Cardiac septum (tissue), 1 donor: ENCODE results near the gene WFDC1. TPM values are rescaled to one million over a fixed set of nuclear protein-coding genes. Genes with fewer than 3 reads are reported as not detected.

Experiments
- DNase-seq: peaks from one replicate; pipeline ENCODE4 v3.0.0-alpha.2; 2020; ENCODE audit warnings: low spot score
- intact Hi-C: fragments of 100-400 bp; cut with DNase I; formaldehyde crosslinking; loops from one replicate; pipeline ENCODE4 v1.14.0; 2022
- long read RNA-seq: library from polyadenylated mRNA; unstranded; transcript quantifications from one replicate; pipeline ENCODE4 v2.0.0, GENCODE V29; 2021
- total RNA-seq: library from RNA; stranded (reverse); fragmentation: NEBNext Ultra II Directional; extraction: Animal tissue kit (Norgen Biotek cat#: 25700); gene quantifications from one replicate; pipeline ENCODE4 v1.2.1, GENCODE V29; 2021
- donor health status: DM: no; HTN: no; CAD: no.

The WFDC1 gene, protein sequence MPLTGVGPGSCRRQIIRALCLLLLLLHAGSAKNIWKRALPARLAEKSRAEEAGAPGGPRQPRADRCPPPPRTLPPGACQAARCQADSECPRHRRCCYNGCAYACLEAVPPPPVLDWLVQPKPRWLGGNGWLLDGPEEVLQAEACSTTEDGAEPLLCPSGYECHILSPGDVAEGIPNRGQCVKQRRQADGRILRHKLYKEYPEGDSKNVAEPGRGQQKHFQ
- total RNA-seq, result 1.0 TPM
- long read RNA-seq, partial matches to known transcripts, result 0 of 2 reads
- long read RNA-seq, other reads (novel, unspliced or antisense), result 0 of 2 reads

DNA sequence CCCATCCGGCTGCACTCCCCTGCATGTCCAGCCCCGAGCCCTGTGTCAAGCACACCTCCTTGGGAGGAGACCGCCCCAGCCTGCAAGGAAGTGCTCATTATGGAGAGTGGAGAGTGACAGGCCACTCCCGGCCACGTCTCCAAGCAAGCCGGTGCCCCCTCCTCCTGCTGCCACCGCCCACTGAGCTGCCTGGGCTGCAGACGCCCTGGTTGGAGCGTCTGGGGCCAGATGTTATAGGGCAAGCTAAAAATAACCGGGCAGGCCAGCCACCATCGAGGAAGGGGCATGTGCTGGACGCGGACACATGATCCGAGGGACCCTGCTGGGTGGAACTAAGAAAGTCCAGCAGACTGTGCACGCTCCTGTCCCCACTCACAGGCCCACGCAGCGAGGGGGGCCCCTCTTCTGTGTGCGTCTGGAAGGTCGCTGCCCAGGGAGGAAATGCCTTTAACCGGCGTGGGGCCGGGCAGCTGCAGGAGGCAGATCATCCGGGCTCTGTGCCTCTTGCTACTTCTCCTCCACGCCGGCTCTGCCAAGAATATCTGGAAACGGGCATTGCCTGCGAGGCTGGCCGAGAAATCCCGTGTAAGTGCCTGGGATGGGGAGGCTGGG is at the start of gene WFDC1:
WFDC1 (plus strand) TSS at position 348 of the 612 bp plus-strand sequence; CDS start at position 442, 94 bp downstream.
- peak; percentile 82 for DNase-seq
- intact Hi-C loops, result no loop called here

DNA sequence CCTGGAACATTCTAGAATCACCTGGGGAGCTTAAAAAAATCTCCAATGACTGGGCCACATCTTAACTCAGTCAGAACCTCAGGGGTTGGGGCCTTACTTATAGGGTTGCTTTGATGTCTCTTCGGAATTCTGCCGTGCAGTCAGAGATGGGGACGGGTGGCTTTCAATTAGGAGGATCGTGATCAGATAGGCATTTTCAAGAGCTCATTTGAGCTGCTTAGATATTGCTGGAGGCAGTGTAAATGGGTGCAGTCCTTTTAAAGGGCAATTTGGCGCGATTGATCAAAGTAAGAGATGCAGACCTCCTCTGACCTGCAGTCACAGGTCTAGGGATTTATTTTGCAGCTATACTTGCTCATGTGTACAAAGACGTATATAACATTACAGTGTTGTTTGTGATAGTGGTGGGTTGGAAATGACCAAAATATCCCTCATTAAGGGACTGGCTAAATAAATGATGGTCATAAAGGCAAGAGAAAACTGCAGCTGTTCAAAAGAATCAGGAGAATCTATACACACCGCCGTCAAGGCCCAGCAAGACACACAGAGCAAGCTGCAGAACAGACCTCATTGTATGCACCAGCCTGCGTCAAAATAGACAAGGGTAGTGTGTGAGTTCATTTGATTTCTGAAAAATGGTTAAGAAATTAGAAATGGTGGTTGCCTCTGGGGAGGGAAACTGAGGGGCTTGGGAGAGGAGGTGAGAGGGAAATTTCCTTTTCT is 48.6 kb upstream of the WFDC1 start:
- intact Hi-C loops, result no loop called here
- DNase-seq, result no peak

DNA sequence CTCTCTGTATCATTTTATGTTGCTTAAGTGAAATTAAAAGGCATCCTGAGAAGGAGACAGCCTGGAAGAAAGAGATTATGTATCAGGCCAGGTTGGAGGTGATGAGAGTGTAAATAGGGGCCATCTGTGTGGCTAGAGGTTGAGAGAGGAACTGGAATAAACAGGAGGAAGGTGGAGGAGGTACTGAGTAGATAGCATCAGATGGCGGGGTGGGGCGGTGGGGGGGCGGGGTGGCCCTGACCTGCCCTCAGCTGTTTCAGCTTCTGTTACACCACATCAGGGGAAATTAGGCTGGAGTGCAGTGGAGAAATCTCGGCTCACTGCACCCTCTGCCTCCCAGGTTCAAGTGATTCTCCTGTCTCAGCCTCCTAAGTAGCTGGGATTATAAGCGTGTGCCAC is 48.0 kb upstream of the WFDC1 start:
- no peak for DNase-seq
- intact Hi-C loops, result no loop called here

DNA sequence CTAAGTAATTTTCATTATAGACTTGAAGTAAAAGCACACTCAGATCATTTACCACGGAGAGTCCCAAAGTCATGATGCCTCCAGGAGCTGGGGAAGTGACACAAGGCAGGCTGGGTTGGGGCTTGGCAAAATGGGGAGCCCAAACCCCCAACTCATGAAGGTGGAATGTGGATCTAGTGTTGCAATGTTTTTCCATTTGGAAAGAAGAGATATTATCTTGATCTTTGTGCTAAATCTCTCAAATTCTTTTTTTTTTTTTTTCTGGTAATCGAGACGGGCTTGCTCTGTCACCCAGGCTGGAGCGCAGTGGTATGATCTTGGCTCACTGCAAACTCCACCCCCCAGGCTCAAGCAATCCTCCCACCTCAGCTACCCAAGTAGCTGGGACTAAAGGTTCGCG is 47.3 kb upstream of the WFDC1 start:
- DNase-seq, result no peak
- intact Hi-C loops, result no loop called here

DNA sequence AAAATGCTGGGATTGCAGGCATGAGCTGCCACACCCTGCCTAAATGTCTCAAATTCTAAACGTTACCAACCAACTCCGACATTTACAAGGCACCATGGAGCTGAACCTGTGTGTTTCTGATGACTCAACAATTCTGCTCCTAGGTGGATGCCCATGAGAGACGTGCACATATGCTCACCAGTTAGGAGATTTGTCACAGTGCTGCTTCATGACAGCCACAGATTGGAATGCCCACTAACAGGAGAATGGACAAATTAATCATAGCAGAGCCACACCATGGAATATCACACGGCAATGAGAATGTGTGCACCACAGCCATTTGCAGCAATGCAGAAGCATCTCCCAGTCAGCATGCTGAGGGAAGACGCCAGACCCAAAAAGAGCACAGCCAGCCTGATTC is 46.8 kb upstream of the WFDC1 start:
- intact Hi-C loops, result no loop called here

DNA sequence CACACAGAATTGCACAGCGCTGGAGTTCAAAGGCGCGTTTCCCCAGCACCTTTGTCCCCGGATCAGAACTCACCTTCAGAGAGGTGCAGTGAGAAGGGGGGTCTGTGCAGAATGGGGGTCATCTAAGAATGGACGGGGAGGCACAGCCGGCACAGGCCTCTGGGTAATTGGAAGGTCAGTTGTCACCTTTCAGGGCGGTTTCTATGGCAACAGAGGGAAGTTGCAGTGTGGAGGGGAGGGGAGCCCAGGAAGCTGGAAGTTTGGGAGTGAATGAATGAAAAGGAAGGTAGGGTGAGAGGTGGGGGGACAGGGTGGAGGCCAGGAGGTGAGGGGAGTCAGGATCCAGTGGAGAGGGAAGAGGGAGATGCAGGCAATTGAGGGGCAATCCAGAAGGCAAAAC is 42.5 kb upstream of the WFDC1 start:
- intact Hi-C loops, result no loop called here
- no peak for DNase-seq

More for the DNA sequence above, 46.8 kb upstream of the WFDC1 start:
- no peak for DNase-seq

DNA sequence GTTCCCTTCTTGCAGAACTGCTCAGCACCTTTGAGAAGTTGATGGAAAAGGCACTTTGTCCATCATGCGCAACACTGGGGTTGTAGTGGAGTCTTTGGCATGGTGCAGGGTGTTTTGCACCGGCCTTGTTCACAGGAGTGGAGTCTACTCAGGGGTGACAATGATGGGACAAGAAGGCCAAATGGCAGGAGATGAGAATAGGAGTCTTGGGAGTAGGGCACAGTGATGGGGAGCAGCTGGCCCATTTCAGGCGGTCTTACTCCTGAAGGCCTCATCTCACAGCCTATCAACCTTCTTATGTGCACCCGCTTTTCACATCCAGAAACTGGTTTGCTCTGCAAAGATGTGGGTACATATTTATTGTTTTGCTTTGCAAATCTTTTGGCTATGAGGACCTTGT is 41.5 kb upstream of the WFDC1 start:
- intact Hi-C loops, result no loop called here

DNA sequence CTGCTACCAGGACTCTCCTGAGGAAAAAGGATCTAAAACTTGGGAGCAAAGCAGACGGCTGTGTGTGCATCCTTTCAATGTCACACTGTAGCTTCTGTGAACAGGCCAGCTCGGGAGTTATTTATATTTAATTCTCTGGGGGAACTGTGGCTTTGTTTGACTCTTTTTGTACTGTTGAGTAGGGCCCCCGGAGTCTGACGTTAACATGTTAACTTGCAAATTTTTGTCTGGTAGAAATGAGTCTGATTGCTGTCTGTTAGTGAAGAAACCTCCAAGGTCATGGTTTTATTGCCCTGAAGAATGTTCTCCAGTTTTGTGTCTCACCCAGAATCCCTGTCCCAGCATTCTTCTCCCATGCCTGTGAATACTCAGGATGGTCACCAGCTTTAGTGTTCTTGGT is 40.6 kb upstream of the WFDC1 start:
- DNase-seq, result no peak
- intact Hi-C loops, result no loop called here

More for the DNA sequence above, 41.5 kb upstream of the WFDC1 start:
- DNase-seq, result no peak

DNA sequence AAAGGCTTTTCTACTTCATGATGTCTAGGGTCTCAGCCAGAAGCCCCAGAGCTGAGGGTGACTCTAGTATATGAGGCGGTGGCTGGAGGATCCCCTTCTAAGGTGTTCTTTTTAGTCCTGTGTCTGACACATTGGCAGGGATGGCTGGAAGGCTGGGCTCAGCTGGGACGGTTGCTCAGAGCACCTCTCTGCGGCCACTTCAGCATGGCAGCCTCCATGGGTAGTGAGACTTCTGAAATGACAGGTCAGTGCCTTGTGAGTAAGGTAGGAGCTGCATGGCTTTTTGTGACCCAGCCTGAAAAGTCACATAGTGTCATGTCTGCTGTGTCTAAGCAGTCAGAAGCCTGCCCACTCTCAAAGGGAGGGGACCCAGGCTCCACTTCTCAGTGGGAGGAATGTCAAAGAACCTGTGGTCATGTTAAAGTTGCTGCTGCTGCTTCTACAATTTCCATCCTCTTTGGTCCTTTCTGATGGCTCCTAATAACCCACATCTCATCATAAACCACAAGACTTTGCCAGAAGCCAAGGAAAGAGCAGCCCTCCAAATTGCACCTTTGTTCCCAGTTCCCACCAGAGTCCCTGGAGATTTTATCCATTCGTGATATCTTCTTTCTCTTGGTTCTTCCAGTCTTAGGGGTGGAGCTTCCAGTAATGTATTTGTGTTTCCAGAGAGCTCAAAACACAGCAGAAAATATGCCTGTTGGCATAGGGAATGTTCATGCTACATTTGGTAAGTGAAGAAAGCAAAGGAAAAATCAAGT is 39.4 kb upstream of the WFDC1 start:
- intact Hi-C loops, result no loop called here
- DNase-seq, result no peak

DNA sequence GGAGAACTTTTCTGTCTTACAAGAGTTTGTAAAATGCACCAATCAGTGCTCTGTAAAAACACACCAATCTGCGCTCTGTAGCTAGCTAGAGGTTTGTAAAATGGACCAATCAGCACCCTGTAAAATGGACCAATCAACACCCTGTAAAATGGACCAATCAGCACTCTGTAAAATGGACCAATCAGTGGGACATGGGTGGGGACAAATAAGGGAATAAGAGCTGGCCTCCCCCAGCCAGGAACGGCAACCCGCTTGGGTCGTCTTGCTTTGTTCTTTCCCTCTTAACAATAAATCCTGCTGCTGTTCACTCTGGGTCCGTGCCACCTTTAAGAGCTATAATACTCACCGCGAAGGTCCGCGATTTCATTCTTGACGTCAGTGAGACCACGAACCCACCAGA is 36.4 kb upstream of the WFDC1 start:
- intact Hi-C loops, result no loop called here

DNA sequence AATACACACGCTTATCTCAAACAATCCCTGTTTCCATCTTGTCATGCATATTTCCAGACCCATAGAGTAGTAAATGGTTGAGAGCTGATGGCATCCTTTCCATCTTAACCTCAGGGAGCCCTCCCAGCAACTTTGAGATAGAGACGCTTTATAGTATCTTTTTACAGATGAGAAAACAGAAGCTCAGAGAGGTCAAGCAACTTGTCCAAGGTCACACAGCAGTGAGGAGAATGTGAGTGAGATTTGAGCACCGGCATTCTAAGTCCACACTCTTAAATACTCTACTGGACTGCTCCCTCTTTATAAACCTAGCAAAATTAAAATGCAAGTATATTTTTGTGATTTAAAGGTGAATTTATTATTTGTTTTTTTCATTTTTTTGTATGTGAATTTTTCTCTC is 35.0 kb upstream of the WFDC1 start:
- DNase-seq, result no peak

More for the DNA sequence above, 36.4 kb upstream of the WFDC1 start:
- no peak for DNase-seq

DNA sequence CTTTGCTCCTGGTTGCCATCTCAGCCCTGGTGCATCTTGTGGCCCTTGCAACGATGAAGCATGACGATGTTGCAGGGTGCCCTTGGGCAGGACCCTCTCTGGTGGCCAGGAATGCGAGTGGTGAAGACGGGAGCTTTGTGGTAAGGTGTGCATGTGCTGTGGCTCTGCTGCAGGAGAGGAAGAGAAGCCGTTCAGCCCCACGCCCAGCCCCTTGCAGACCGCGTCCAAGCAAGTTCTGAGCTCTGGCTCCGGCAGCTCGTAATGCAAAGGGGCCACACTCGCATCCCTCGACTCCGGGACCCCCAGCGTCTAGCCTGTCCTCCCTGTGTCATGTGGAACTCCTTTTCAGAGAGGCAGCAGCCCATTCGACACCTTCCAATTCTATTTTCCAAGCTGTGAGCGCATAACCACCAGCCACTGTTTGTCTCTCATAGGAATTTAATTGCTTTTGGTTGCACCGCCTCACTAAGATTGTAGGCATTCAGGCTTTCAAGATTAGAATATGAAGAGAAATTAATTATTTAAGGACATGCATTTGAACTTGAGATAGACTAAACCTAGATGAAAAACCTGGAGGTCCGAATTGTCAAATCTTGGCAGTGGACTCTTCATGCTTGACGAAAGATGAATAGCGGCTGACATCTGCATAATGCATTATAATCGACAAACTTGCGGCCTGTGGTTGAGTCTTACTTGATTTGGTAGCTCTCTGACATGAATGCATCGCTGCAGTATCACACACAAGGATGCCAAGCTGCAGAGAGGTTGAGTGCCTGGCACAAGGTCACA is 33.7 kb upstream of the WFDC1 start:
- intact Hi-C loops, result no loop called here
- no peak for DNase-seq

More for the DNA sequence above, 35.0 kb upstream of the WFDC1 start:
- intact Hi-C loops, result no loop called here

DNA sequence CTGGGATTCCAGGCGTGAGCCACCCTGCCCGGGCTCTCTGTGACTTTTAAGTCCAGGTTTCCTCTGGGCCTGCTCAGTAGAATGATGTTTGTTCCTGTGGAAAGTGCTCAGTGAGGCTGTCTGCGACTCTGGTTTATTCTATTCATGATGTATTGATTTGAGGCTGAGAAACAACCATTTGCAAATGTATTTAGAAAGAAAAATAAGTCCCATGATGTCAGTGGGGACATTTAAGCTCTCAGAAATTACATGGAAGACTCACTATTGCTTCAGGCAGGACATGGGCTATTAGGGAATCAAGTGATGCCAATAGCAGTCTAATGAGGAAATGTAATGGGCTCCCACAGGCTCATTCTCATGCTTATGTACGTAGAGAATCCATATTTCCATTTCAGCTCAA is 32.6 kb upstream of the WFDC1 start:
- intact Hi-C loops, result no loop called here
- no peak for DNase-seq

DNA sequence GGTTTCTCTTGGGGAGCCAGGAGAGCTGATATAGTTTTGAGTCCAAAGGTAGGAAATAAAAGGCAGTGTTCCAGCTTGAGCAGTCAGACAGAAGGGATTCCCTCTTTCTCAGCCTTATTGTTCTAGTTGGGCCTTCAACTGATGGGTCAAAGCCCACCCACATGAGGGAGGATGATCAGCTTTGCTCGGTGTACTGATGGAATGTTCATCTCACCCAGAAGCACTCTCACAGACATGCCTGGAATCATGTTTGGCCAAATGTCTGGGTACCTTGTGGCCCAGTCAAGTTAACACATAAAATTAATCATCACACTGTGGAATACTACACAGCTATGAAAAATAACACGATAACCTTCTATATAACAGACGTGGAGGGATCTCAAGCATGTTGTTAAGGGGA is 31.7 kb upstream of the WFDC1 start:
- no peak for DNase-seq
- intact Hi-C loops, result no loop called here

DNA sequence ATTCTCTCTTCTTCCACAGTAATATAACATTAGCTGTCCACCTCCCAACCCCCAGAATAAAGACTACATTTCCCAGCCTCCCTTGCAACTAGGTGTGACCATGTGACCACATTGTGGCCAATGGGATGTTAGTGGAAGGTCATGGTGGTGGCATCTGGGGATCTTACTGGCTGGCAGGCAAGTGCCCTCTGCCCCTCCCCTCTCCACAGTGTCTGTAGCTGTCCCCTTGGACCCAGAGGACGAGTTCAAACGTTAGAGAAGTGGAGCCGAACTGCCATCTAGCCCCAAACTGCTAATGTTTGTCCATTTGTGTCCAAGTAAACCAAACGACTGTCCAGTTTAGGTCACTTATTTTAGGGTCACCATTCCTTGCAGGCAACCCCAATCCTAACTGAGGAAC is 28.2 kb upstream of the WFDC1 start:
- no peak for DNase-seq
- intact Hi-C loops, result no loop called here

DNA sequence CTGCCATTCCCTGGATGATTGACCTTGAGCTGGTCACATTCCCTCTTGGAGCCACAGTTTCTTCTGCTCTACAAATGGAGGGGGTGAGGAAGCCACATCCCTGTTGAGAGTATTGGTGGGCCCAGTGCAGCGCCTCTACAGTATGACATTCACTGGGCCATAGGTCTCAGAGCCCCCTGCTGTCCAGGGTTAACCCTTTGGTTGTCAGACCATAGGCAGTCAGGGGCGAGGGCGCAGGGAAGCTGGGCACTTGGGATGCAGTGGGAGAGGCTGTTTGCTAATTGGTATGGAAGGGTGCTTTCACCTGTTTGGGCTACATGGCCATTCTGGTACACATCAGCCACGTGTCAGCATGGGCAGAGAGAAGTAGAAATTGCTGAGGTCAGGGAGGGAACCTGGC is 27.3 kb upstream of the WFDC1 start:
- intact Hi-C loops, result no loop called here
- no peak for DNase-seq

DNA sequence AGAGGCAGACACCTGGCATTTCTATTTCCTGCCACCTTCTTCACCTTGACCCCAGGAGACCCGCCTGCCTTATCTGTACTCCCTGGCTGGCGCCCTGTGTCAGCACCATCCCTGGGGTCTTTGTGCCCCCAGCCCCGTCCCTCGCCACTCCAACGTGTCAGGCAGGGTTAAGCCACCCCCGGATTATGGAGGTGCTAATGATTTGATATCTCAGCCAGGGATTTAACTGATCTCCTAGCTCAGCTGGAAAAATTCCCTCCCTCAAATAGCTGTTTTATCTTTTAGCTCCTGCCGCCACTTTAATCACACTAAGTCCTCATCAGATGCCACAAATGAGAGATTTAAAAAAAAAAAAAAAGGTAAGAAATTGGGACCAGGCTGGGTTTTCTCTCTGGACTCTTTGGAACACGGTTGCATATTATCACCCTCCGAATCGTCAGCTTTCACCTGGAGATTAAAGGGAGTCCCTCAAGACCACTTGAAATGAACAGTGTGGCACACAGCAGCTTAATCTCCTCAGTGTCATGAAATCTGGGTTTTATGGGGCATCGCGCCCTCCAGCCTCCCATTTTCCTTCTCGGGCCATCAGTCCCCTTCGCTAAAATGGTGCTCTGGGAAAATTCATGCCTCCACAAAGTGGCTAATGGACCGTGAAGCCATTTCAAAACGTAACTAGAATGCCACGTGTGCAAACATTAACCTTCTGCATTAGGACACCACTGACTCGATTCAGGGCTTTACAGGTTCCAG is 26.2 kb upstream of the WFDC1 start:
- no peak for DNase-seq
- intact Hi-C loops, result no loop called here

DNA sequence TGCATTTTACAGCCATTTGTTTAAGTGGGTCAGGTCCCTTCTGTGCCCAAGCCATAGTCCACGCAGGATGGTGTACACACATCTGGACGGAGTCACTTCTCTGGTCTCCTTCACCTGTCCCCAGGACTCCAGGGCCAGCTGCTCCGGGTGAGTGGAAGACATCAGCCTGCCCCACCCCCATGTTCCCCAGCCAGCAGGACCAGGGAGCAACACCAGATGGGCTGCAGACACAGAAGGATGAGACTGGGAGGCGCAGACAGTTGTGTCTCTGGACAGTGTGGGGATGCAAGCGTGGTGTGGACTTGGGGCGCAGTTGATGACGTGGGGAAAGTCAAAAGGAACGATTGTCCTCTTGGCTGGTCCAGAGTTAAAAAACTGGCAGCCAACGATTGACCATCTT is 24.6 kb upstream of the WFDC1 start:
- DNase-seq, result no peak
- intact Hi-C loops, result no loop called here

DNA sequence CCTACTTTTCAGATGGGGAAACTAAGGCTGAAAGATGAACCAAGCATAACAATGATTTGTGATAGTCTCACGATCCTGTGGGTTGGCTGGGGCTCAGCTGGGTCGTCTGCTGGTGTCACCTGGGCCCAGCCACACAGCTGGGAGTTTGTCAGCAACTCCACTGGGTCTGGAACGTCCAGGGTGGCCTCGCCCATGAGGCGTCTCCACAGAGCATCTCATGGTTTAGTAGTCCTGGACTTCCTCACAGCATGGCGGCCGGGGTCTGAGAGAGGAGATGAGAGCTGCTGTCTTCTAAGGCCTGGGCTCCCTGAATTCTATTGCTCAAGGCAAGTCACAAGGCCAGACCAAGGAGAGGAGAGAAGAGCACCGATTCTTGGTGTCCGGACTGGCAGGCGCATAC is 24.1 kb upstream of the WFDC1 start:
- intact Hi-C loops, result no loop called here
- no peak for DNase-seq
